Measurements from ENCODE around the gene CDRT4. TPM values are rescaled to one million over a fixed set of nuclear protein-coding genes. Genes with fewer than 3 reads are reported as not detected.

Gene CDRT4
- polyA plus RNA-seq, 4 donors: 2.6 to 3.9 (median 3.8) TPM

DNA sequence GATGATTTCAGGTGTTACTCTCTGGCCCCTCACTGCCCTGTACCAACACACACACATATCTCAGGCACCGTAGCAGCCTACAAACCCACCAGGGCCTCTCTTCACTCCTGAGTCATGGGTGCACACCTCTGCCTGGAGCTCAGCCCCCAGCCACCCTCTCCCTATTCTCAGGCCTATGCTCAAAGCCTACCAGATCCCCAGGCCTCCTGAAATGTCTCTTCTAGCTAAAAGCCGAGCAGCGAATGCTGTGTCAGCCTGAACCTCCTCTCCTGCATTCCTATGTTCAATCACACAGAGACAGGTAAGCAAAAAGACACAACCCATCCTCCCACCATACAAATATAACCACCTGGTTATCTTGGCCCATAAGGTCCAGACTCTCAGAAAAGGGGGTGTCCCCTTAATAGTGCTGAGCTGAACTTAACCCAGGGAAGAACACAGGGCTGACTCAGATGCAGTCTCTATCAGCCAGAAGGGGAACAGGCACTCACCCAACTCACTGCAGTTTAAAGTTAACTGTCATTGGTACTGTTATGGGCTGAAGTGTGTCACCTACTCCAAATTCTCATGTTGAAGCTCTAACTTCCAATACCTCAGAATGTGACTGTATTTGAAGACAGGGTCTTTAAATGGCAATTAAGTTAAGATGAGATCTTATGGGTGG, 64.0 kb downstream of the CDRT4 start:
- DNase-seq (ENCODE audit: low read depth in 4 of 4, low spot score in 3 of 4): no peak

DNA sequence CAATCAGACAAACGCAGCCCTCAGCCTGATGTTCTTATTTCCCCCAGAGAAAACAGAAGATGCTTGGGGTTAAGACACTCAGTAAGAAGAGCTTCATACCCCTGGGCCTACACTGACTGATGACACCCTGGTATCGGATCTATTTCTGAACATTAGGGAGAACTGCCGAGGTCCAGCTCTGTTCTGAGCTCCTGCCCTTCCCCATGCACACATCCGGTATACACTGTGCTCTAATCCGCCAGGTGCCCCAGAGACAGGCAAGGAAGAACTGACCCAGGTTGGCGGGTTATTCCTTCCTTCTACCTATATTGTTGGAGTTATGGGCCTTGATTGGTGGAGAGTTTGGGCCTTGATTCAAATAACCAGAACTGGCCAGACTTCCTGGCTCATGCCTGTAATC, 68.0 kb downstream of the CDRT4 start:
- DNase-seq (ENCODE audit: low read depth in 4 of 4, low spot score in 3 of 4): no peak

DNA sequence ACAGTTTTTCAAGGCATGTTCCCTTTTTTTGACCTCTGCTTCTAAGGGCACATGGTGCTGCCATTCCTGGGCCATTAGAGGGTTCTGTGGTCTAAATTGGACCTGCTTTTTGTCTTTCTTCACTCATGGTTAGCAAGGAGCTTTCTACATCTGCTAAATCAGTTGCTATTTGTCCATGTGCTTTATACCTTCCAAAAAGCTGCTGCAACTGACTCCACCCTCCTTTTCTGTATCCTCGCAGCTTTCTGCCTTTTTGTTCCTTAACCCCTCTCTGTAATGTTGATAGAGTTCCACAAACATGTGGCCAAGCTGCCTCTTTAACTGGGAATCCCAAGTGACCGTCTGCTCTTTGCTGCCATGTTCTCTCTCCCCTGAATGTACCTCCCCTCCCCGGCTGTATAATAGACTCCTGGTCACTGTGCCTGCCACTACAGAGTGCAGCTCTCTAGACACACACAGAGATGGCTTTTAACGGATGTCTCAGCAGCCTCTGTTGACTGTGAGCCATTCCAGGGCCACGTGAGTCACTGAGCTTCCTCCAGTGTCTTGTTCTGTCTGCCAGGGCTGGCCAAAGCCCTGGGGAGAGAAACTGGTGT, 68.6 kb downstream of the CDRT4 start:
- DNase-seq (ENCODE audit: low read depth in 4 of 4, low spot score in 3 of 4): no peak

DNA sequence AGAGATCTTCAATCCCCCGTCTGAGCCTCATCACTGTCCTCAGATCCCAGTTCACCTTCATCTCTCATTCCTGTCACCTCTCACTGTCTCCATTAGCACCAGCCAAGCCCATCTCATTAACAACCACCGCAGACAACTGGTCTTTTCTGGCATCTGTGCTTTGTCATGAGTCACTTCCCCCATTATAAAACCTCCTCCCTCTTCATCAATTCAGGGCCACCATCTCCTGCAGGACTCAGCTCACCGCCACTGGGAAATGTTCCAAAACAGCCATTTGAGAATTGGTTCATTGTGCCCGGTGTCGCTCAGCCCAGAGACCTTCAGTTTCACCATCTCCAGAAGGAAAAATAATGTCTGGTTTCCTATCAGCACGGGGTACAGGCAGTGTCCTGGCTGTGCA, 69.1 kb downstream of the CDRT4 start:
- DNase-seq (ENCODE audit: low read depth in 4 of 4, low spot score in 3 of 4): no peak

DNA sequence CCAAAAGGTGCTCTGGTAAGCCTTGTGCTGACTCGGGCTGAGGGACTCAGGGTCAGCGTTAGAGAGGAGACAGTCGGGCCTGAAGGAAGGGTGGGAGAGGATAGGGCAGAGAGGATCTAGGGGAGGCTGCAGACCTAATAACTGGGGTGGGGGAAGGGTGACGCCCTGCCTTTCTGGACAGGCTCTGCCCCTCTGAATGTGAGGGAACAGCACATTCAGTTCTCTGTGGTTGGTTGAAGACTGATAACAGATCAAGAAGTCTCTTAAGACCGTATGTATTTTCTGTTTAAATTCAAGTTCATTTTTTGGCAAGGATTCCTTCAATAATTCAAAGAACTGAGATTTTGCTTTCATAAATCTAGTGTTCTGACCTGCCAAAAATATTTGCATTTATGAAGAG, 69.8 kb downstream of the CDRT4 start:
- no peak for DNase-seq (ENCODE audit: low read depth in 4 of 4, low spot score in 3 of 4)

DNA sequence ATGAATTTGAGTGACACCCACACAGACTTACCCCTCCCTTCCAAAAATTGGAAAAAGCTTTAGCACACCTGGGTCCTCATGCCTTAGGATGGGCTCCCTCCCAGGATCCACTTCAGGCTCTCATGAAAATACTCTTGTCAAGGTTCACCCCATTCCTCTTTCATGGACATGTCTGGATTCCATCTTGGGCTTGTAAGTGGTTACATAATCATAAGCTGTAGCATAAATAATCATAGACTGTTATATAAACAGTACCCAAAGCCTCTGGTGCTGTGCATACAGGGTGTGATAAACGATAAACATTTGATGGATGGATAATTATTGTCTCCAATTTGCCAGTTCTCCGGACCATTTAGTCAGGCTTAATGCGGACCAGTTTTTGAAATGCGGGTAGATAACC, 72.3 kb downstream of the CDRT4 start:
- no peak for DNase-seq (ENCODE audit: low read depth in 4 of 4, low spot score in 3 of 4)

DNA sequence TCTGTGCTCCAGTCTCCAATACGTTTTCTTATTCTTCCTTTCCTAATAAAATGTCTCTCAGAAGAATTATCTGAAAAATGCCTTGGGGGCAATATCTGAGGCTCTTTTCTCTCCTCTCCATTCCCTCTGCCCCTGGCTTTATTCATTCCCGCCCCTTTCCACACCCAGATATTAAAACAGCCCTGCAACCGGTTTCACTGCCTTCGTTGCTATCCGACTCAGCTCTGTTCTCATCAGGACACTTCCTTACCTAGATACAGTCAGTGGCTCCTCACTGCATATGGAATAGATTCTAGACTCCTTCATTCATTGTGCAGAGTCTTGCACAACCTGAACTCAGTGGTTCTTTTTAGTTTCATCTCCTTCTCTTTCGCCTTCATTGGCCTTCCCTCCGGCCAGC, 74.0 kb downstream of the CDRT4 start:
- DNase-seq (ENCODE audit: low read depth in 4 of 4, low spot score in 3 of 4): no peak

DNA sequence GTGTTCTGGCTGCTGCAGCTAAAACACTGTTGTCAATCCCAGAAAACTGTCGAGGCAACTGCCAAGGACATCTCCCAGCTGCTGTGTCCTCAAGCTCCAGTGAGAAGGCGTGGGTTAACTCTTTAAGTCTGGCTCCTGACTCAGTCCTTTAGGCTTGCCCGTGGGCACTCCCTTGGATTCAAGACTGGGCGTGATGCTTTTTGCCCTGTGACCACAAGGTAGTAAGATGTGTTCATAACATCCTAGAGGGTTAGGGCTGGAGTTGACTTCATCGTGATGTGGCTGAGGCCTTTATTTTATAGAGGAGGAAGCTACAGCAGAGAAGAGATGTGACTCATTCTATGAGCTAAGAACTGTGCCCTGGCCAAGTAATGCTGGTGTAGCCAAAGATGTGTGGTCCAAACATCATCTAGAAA, 75.1 kb downstream of the CDRT4 start:
- DNase-seq (ENCODE audit: low read depth in 4 of 4, low spot score in 3 of 4): no peak

DNA sequence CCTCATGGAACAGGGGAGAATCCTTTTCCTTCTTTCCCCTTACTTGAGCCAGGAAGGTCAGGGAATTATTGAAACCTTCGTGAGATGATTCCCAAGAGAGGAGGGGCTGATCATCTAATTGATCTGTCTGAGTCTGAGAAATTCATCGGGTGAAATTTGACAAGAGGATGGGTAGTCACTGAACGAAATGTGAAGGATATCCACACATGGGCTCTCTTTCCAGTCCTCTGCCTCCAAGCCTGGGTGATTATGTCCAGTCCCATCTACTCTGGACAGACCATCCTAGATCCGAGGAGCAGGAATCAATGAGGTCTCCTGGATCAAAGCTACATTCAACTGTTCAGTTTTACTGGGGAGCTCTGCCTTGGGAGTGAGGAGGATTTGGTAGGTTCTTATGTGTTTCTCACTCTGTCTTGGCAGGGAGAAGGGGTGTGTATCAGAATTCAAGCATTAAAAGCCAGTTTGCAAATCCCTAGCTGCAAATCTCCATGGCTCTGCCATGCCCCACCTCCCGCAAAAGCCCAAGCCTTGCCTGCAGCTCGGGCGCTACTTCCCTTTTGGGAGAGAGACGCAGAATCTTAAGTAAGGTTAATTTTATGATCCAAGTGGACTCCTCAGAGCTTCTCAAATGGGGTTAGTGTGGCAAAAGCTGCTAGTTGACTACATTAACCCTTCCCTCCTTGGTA, 78.9 kb downstream of the CDRT4 start:
- no peak for DNase-seq (ENCODE audit: low read depth in 4 of 4, low spot score in 3 of 4)

DNA sequence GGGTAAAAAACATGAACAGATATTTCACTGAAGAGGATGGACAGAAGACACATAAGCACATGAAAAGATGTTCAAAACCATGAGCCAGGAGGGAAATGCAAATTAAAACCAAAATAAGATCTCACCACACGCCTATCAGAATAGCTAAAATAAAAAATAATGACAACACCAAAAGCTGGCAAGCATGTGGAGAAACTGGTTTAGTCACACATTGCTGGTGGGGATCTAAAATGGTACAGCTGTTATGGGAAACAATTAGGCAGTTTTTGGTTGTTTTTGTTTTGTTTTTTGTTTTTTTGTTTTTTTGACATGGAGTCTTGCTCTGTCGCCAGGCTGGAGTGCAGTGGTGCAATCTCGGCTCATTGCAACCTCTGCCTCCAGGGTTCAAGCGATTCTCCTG, 81.3 kb downstream of the CDRT4 start:
- no peak for DNase-seq (ENCODE audit: low read depth in 4 of 4, low spot score in 3 of 4)

Other genes with a start within 250 kb of the CDRT4 start
- gene PMP22, start 202.3 kb downstream of the CDRT4 start, polyA plus RNA-seq (ENCODE audit: insufficient read length in 4 of 4): 10 to 100 TPM; 65.4 to 74.2 (median 71.0) TPM
- gene TEKT3, start 126.0 kb downstream of the CDRT4 start, polyA plus RNA-seq (ENCODE audit: insufficient read length in 4 of 4): 1 to 10 TPM; 1.2 to 1.6 (median 1.2) TPM
- 10 to 100 TPM; 12.7 to 19.2 (median 14.2) TPM for gene TVP23C, start 95.9 kb upstream of the CDRT4 start, polyA plus RNA-seq (ENCODE audit: insufficient read length in 4 of 4)
- 1 to 10 TPM in 1 of 4 donors, under 1 TPM in 3; 0.67 to 1.4 (median 0.96) TPM for gene FBXW10B, start 152.1 kb upstream of the CDRT4 start, polyA plus RNA-seq (ENCODE audit: insufficient read length in 4 of 4)
- 10 to 100 TPM; 22.3 to 25.7 (median 24.8) TPM for gene TRIM16, start 216.7 kb upstream of the CDRT4 start, polyA plus RNA-seq (ENCODE audit: insufficient read length in 4 of 4)
- gene ZNF286A, start 232.1 kb upstream of the CDRT4 start, polyA plus RNA-seq (ENCODE audit: insufficient read length in 4 of 4): 10 to 100 TPM; 36.5 to 42.8 (median 41.3) TPM

Measured in right renal pelvis (tissue), 4 donors.